Nephron (organoid): Measurements from ENCODE around the gene ABLIM1.

ENCODE experiments used
- H3K27ac Mint-ChIP-seq, 3 experiments: 2 replicates each; pipeline ENCODE4 v1.8.0; 2020; ENCODE audit warnings: mixed read lengths in 3 of 3, mild to moderate bottlenecking in 2 of 3, moderate library complexity in 1 of 3
- H3K27me3 Mint-ChIP-seq: 2 replicates; pipeline ENCODE4 v1.8.0; 2021; ENCODE audit warnings: low read depth, mild to moderate bottlenecking, moderate library complexity, mixed read lengths
- H3K36me3 Mint-ChIP-seq: 2 replicates; pipeline ENCODE4 v1.8.0; 2020; ENCODE audit warnings: low read depth, mixed read lengths
- H3K4me1 Mint-ChIP-seq: 2 replicates; pipeline ENCODE4 v1.8.0; 2020; ENCODE audit warnings: mixed read lengths
- H3K4me3 Mint-ChIP-seq, 3 experiments: 2 replicates each; pipeline ENCODE4 v1.8.0; 2020; ENCODE audit warnings: mild to moderate bottlenecking in 3 of 3, mixed read lengths in 3 of 3, moderate library complexity in 2 of 3
- H3K9me3 Mint-ChIP-seq: 2 replicates; pipeline ENCODE4 v1.8.0; 2020; ENCODE audit warnings: mixed read lengths
- CTCF ChIP-seq, 3 experiments: fragments of 200-600 bp; sonication (generic); IDR thresholded peaks; one replicate each; pipeline ENCODE4 v1.5.0; 2021; ENCODE audit warnings: antibody characterized with exemption in 3 of 3; ENCODE audit not compliant: unreplicated experiment in 3 of 3

The ABLIM1 gene

GRCh38 chr10:114526504-114527238, 131.4 kb downstream of the ABLIM1 start:
- Mint-ChIP-seq H3K27me3 (peaks cover 11% of the 10 kb centered on the region), H3K36me3 (no peaks in the 10 kb centered on the region), H3K27ac (peak overlapping the region; percentile 96 to 97 (median 97)), H3K4me3 (peak overlapping the region; percentile 85 to 95 (median 93)), H3K4me1 (peaks cover 49% of the 10 kb centered on the region), H3K9me3 (no peaks in the 10 kb centered on the region)
- no peak for TF ChIP-seq CTCF (IDR thresholded peaks at IDR 0.05; ENCODE audit: unreplicated experiment in 3 of 3)

- Mint-ChIP-seq H3K27me3 (peaks cover 11% of the 10 kb centered on the region), H3K36me3 (no peaks in the 10 kb centered on the region), H3K9me3 (no peaks in the 10 kb centered on the region), H3K4me1 (peaks cover 52% of the 10 kb centered on the region), H3K27ac (peak overlapping the region; percentile 96 to 97 (median 97)), H3K4me3 (peak overlapping the region; percentile 85 to 95 (median 93))
- TF ChIP-seq CTCF (IDR thresholded peaks at IDR 0.05; ENCODE audit: unreplicated experiment in 3 of 3) = no peak
Observed at GRCh38 chr10:114526126-114526503, 132.0 kb downstream of the ABLIM1 start.

GRCh38 chr10:114525368-114525949, 132.6 kb downstream of the ABLIM1 start:
- peaks cover 11% of the 10 kb centered on the region for H3K27me3 Mint-ChIP-seq
- no peak for TF ChIP-seq CTCF (IDR thresholded peaks at IDR 0.05; ENCODE audit: unreplicated experiment in 3 of 3)
- peaks cover 54% of the 10 kb centered on the region for H3K4me1 Mint-ChIP-seq

GRCh38 chr10:114523876-114524275, 134.2 kb downstream of the ABLIM1 start:
- Mint-ChIP-seq H3K9me3 (no peaks in the 10 kb centered on the region), H3K27me3 (peaks cover 11% of the 10 kb centered on the region), H3K36me3 (no peaks in the 10 kb centered on the region), H3K4me1 (peaks cover 66% of the 10 kb centered on the region), H3K4me3 (peak overlapping the region in 2 of 3 experiments; percentile 93 to 95), H3K27ac (peak overlapping the region; percentile 14 to 97 (median 30))
- TF ChIP-seq CTCF (IDR thresholded peaks at IDR 0.05; ENCODE audit: unreplicated experiment in 3 of 3) = no peak

More at GRCh38 chr10:114525368-114525949, 132.6 kb downstream of the ABLIM1 start:
- Mint-ChIP-seq H3K9me3 (no peaks in the 10 kb centered on the region), H3K36me3 (no peaks in the 10 kb centered on the region), H3K4me3 (peak overlapping the region; percentile 85 to 95 (median 93)), H3K27ac (peak overlapping the region; percentile 96 to 97 (median 97))

GRCh38 chr10:114521255-114521654, 136.8 kb downstream of the ABLIM1 start:
- peaks cover 78% of the 10 kb centered on the region for H3K4me1 Mint-ChIP-seq
- H3K36me3 Mint-ChIP-seq = no peaks in the 10 kb centered on the region
- H3K4me3 Mint-ChIP-seq = no peak overlapping the region
- no peak for TF ChIP-seq CTCF (IDR thresholded peaks at IDR 0.05; ENCODE audit: unreplicated experiment in 3 of 3)
- H3K9me3 Mint-ChIP-seq = no peaks in the 10 kb centered on the region
- no peak overlapping the region for H3K27ac Mint-ChIP-seq
- H3K27me3 Mint-ChIP-seq = peaks cover 8% of the 10 kb centered on the region
